Stomach smooth muscle (tissue), 2 donors: ENCODE results near the gene PPP1R8.
"Not testable (repeated sequence)": the region's sequence is repeated elsewhere in the genome, so short reads cannot be mapped to it uniquely, and the experiment has no call there.

ENCODE experiments used
- H3K27ac ChIP-seq: one replicate; pipeline ENCODE4 v1.7.0; 2013; ENCODE audit warnings: mild to moderate bottlenecking, low read length, inconsistent platforms
- H3K27me3 ChIP-seq, 2 donors: one replicate each; pipeline ENCODE4 v1.7.0; 2013; ENCODE audit warnings: low read length in 2 of 2; ENCODE audit not compliant: insufficient read depth in 2 of 2, control insufficient read depth in 1 of 2
- H3K36me3 ChIP-seq, 2 donors: one replicate each; pipeline ENCODE4 v1.7.0; 2013; ENCODE audit warnings: low read length in 2 of 2; ENCODE audit not compliant: control insufficient read depth in 2 of 2, insufficient read depth in 2 of 2
- H3K4me1 ChIP-seq: one replicate; pipeline ENCODE4 v1.7.0; 2013; ENCODE audit warnings: low read length; ENCODE audit not compliant: control insufficient read depth, insufficient read depth
- H3K4me3 ChIP-seq, 2 donors: one replicate each; pipeline ENCODE4 v1.7.0; 2013; ENCODE audit warnings: low read length in 2 of 2
- H3K9ac ChIP-seq, 2 donors: one replicate each; pipeline ENCODE4 v1.7.0; 2013; ENCODE audit warnings: low read length in 2 of 2, mild to moderate bottlenecking in 1 of 2
- H3K9me3 ChIP-seq, 2 donors: one replicate each; pipeline ENCODE4 v1.7.0; 2013; ENCODE audit warnings: low read length in 2 of 2; ENCODE audit not compliant: control insufficient read depth in 2 of 2
- donor health status: healthy.
- donor health status: Pancreatic carcinoma.

The PPP1R8 gene

DNA sequence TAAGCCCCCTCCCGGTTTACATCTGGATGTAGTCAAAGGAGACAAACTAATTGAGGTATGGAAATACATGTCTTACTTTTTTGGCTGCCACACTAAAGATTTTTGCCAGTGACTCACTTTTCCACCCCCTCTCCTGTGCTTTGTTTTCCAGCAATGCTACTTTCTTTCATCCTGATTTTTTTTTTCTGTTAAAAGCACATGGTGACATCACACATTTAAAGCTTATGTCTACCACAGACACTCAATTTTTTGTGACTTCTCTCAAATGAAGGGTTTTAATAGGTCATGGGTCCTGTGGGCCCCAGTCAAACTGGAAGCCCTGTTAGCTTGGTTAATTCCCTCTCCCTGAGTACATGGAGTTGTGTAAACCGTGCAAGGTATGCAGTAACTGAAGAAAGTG lies 2.2 kb downstream of the PPP1R8 start:
- Histone ChIP-seq H3K9ac (no peak overlapping the region), H3K27ac (no peak overlapping the region), H3K27me3 (no peaks in the 10 kb centered on the region), H3K9me3 (no peaks in the 10 kb centered on the region), H3K36me3 (peaks cover 5 to 7% of the 10 kb centered on the region in 2 donors), H3K4me3 (no peak overlapping the region), H3K4me1 (peaks cover 10% of the 10 kb centered on the region)

DNA sequence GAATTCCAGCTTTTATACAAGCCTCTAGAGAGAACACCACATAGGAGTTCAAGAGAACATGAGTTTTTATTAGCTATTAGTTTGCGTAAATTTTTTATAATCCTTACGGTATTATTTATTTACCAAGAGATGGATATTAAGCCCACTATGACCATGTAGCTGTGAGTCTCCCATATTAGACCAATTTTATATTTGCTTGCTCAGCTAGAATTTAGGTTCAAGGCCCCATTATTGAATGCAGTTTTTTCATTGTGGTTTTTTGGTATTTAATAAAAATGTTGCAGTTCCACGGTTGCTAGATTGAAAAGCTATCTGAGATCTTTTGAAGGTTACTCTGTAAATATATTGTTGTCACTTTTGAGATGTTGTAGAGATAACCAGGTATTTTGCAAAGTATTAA lies 2.9 kb downstream of the PPP1R8 start:
- no peak overlapping the region for H3K27ac ChIP-seq

DNA sequence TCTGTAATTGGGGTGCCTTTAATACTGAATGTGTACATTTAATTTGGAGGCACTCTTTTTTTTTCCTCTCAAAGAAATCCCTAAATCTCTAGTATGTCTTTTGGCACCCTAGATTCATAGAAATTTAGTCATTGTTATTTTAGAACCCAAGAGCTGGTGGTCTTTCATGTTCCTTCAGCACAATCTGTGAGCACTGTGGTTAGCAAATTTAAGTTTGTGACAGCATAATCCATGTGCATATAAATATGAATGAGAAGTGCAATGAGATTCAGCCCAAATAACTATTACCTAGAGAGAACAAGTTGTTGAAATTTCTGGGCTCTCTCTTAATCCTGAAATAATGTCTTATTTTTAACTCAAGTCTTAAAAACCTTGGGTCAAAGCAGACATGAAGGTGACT lies 4.5 kb downstream of the PPP1R8 start:
- peaks cover 10% of the 10 kb centered on the region for H3K4me1 ChIP-seq
- no peak overlapping the region for H3K27ac ChIP-seq
- no peaks in the 10 kb centered on the region for H3K27me3 ChIP-seq
- no peak overlapping the region for H3K9ac ChIP-seq
- no peaks in the 10 kb centered on the region for H3K9me3 ChIP-seq
- peaks cover 8 to 13% of the 10 kb centered on the region in 2 donors for H3K36me3 ChIP-seq
- no peak overlapping the region for H3K4me3 ChIP-seq

More for the DNA sequence above, 2.9 kb downstream of the PPP1R8 start:
- Histone ChIP-seq H3K27me3 (no peaks in the 10 kb centered on the region), H3K36me3 (peaks cover 5 to 7% of the 10 kb centered on the region in 2 donors), H3K9me3 (no peaks in the 10 kb centered on the region), H3K4me3 (no peak overlapping the region), H3K9ac (no peak overlapping the region), H3K4me1 (peaks cover 10% of the 10 kb centered on the region)

DNA sequence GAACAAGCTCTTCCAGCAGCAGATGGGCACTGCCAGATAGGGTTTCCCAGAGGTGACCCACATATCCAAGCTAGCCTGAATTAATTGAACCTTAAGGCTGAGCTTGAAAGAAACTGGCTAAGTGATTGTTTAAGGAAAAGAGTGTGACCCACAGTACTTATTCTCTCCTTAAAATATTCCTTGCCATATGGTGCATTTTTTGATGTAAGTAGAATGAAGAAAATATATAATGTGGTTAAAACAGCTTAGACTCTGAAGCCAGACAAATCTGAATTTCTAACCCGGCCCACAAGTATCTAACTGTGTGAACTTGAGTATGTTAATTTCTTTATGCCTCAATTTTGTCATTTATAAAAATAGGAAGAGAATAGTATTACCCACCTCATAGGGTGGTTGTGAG lies 4.9 kb downstream of the PPP1R8 start:
- no peak overlapping the region for H3K4me3 ChIP-seq
- H3K4me1 ChIP-seq = peaks cover 10% of the 10 kb centered on the region
- no peak overlapping the region for H3K9ac ChIP-seq
- H3K27ac ChIP-seq = no peak overlapping the region
- H3K27me3 ChIP-seq = no peaks in the 10 kb centered on the region
- H3K9me3 ChIP-seq = no peaks in the 10 kb centered on the region
- peaks cover 10 to 16% of the 10 kb centered on the region in 2 donors for H3K36me3 ChIP-seq

DNA sequence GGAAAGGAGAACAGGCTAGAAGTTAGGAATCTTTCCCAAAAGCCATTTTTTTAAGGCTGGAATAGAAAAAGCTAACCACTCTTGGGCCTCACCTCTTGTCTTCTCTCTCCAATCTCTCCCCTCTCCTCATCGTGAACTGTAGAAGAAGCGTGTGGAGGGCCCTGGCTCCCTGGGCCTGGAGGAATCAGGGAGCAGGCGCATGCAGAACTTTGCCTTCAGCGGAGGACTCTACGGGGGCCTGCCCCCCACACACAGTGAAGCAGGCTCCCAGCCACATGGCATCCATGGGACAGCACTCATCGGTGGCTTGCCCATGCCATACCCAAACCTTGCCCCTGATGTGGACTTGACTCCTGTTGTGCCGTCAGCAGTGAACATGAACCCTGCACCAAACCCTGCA lies 19.4 kb downstream of the PPP1R8 start:
- no peak overlapping the region for H3K9ac ChIP-seq
- peaks cover 29 to 33% of the 10 kb centered on the region in 2 donors for H3K36me3 ChIP-seq
- no peaks in the 10 kb centered on the region for H3K9me3 ChIP-seq
- H3K4me3 ChIP-seq = no peak overlapping the region
- H3K27ac ChIP-seq = no peak overlapping the region
- no peaks in the 10 kb centered on the region for H3K27me3 ChIP-seq
- no peaks in the 10 kb centered on the region for H3K4me1 ChIP-seq

DNA sequence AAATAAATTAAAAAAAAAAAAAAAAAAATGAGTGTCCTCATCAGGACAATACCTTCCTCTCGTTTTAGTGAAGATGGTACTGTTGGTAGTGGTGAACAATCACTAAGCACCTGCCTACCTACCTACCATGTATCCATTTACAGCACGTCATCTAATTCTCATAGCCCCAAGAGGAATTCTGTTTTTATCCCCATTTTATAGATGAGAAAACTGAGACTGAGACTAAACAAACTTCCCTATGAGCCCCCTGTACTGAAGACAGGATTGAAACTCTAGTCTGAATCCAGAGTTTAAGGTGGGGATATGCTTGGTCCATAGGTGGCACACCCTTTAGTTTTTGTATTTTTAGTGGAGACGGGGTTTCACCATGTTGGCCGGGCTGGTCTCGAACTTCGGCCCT lies 24.5 kb downstream of the PPP1R8 start:
- H3K9ac ChIP-seq = no peak overlapping the region
- H3K36me3 ChIP-seq = peaks cover 5 to 9% of the 10 kb centered on the region in 2 donors
- no peaks in the 10 kb centered on the region for H3K27me3 ChIP-seq
- peaks cover 5% of the 10 kb centered on the region for H3K4me1 ChIP-seq
- H3K27ac ChIP-seq = no peak overlapping the region
- no peak overlapping the region for H3K4me3 ChIP-seq
- H3K9me3 ChIP-seq = no peaks in the 10 kb centered on the region

DNA sequence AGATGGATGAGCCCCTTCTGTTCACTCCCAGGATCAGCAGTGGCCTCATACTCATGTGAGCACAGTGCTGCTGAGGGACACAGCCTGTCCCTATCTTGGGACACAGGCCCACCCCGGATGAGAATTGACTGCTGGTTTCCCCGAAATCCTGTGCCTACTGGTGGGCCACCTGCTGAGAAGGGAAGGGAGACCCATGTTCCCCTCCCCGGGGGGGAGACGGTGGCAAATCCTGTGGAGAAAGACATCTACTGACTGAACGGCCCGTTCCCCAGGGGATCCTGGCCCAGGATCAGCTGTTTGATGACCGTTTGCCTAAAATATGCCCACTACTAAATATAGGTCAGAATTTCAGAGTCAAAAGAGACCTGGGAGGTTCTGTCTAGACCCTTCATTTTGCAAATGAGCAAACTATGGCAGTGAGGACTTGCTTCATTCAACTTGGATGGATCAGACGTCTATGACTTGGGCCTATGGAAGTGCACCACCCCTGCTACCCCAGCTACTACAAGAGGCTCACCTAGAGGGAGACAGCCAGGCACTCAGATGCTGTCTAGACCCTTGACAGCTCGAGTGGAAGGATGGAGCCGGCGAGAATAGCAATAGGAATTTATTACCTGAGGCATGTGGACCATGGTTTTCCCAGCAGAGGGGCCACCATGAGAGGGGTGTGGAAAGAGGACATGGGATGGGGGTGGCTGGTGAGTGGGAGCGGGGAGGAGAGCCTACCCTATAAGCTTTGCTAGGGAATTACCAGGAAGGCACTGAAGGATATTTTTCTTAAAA lies 26.2 kb downstream of the PPP1R8 start:
- Histone ChIP-seq H3K4me3 (no peak overlapping the region), H3K27ac (no peak overlapping the region), H3K9me3 (no peaks in the 10 kb centered on the region), H3K4me1 (peaks cover 5% of the 10 kb centered on the region), H3K36me3 (peaks cover 0 to 1% of the 10 kb centered on the region in 2 donors), H3K27me3 (no peaks in the 10 kb centered on the region), H3K9ac (no peak overlapping the region)

DNA sequence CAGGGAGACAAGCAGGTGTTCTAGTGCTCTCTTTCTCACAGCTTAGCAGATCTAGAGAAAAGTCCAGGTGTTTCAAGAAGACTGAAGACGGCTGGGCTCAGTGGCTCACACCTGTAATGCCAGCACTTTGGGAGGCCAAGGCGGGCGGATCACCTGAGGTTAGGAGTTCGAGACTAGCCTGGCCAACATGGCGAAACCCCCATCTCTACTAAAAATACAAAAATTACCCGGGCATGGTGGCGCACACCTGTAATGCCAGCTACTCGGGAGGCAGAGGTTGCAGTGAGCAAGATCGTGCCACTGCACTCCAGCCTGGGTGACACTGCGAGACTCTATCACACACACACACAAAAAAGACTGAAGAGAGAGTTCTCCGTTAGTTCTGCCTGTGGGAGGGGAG lies 27.0 kb downstream of the PPP1R8 start:
- not testable (repeated sequence) for H3K9me3 ChIP-seq, H3K9ac ChIP-seq, H3K27ac ChIP-seq, H3K36me3 ChIP-seq, H3K27me3 ChIP-seq, H3K4me3 ChIP-seq, H3K4me1 ChIP-seq

DNA sequence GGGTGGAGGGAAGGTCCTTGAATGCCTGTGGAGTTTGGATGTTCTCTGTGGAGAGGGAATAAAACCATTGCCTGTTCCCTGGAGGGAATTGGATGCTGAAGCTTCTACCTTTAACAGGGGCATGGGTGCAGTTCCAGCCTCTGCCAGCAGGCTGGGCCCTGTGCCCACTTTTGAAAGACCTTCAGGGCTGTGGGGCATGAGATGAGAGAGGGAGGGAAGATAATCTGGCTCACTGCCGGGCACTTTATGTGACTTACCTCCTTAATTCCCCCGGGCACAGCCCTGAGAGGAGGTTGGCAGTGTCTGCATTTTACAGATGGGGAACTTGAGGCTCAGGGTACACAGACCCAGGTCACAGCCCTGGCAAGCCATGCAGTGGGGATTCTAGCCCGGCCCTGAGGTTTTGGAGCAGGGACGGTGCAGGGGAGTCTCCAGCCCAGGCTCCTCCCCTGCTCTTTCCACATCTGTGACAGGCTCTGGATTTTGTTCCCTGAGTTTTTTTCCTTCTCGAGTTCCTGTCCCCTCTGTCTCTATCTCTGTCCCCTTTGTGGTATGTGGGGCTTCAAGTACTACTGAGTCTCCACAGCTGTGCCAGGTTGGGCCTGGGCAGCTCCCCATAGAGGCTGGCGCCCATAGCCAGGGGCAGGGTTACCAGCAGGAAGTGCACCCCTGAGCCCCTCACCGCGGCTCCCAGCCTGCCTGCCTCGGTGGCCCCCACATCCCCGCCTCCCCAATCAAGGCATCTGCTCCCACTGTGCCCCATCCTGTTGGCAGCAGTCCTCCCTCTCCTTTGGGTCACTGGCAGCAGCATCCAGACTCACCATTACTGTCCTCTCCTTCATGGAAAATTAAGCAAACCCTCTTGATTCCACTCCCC lies 27.7 kb downstream of the PPP1R8 start:
- no peaks in the 10 kb centered on the region for H3K36me3 ChIP-seq
- peaks cover 5% of the 10 kb centered on the region for H3K4me1 ChIP-seq
- no peak overlapping the region for H3K9ac ChIP-seq
- no peaks in the 10 kb centered on the region for H3K27me3 ChIP-seq
- peak overlapping the region in 1 of 2 donors; percentile 8 for H3K4me3 ChIP-seq
- H3K9me3 ChIP-seq = no peaks in the 10 kb centered on the region
- no peak overlapping the region for H3K27ac ChIP-seq

DNA sequence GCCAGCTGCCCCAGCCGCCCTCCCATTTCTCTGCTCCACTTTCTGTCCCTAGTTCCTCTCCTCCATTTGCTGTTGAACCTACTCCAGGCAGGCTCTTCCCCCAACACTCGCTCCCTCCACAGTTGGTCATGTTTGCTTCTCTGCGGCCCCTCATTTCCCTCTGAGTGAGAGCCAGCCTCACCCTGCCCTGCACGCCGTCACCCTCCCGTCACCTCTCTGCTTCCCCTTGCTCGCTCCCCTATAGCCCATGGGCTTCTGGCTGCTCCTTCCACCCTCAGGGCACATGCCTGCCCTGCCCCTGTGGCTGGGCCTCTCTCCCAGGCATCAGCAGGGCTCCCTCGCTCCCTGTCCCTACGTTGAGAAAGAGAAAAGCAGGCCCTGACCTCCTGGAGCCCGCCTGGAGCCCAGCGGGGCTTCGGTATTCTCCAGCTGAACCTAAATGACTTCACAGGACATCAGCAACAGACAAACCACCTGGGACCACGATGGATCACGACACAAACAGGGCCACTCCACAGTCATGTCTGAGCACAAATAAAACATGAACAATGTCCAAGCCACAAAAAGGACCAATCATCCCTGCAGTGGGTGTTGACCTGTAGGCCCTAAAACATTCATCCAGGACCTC lies 28.5 kb downstream of the PPP1R8 start:
- H3K4me1 ChIP-seq = peaks cover 5% of the 10 kb centered on the region
- no peaks in the 10 kb centered on the region for H3K27me3 ChIP-seq
- H3K27ac ChIP-seq = no peak overlapping the region
- no peaks in the 10 kb centered on the region for H3K9me3 ChIP-seq
- no peaks in the 10 kb centered on the region for H3K36me3 ChIP-seq
- H3K9ac ChIP-seq = no peak overlapping the region
- no peak overlapping the region for H3K4me3 ChIP-seq
